T-cell (primary cell): ENCODE measurements around the gene HIRIP3. TPM values are rescaled to one million over a fixed set of nuclear protein-coding genes. Genes with fewer than 3 reads are reported as not detected.
"Not testable (repeated sequence)": the region's sequence is repeated elsewhere in the genome, so short reads cannot be mapped to it uniquely, and the experiment has no call there.

ENCODE experiments used
- ATAC-seq, 4 experiments: fragments of 200-7000 bp in 3 of 4; fragments of 150-1000 bp in 1 of 4; cut with Tn5 transposase; replicated peaks in 1 of 4; 1 replicate in 3 of 4; 2 replicates in 1 of 4; pipeline ENCODE4 v1.10.0; 2021; ENCODE audit warnings: moderate library complexity in 3 of 4, mild to moderate bottlenecking in 2 of 4, moderate number of reproducible peaks in 1 of 4
- CTCF ChIA-PET, 2 donors: fragments of 300-600 bp; sonication (Branson Sonifier 250); formaldehyde crosslinking; loops; one replicate each; lab custom pipeline; 2022; ENCODE audit warnings: antibody characterized with exemption in 2 of 2; lab: Charles Lee
- POLR2A ChIA-PET, 2 donors: fragments of 300-600 bp; sonication (Branson Sonifier 250); formaldehyde crosslinking; loops; one replicate each; lab custom pipeline; 2022; ENCODE audit warnings: antibody characterized with exemption in 2 of 2; lab: Charles Lee
- DNase-seq, 35 experiments: peaks; one replicate each; pipeline versions ENCODE4 v3.0.0 to v3.0.0-alpha.2; 2013 to 2023
- H3K27ac ChIP-seq: one replicate; pipeline ENCODE4 v1.5.1; 2013; ENCODE audit warnings: low read length
- H3K27me3 ChIP-seq, 2 experiments: replicated peaks in 1 of 2; 1 replicate in 1 of 2; 2 replicates in 1 of 2; pipeline versions ENCODE4 v1.6.1 to v1.7.0; 2013; ENCODE audit warnings: low read length in 1 of 2, mixed read lengths in 1 of 2; ENCODE audit not compliant: control insufficient read depth in 2 of 2, insufficient read depth in 2 of 2; ENCODE audit errors: extremely low read depth in 1 of 2
- H3K36me3 ChIP-seq, 2 donors: 1 replicate in 1 of 2; 2 replicates in 1 of 2; pipeline versions ENCODE4 v1.6.1 to v1.7.0; 2013; ENCODE audit warnings: low read length in 1 of 2; ENCODE audit not compliant: control insufficient read depth in 2 of 2, insufficient read depth in 1 of 2; ENCODE audit errors: extremely low read depth in 1 of 2
- H3K4me1 ChIP-seq, 2 experiments: 1 replicate in 1 of 2; 2 replicates in 1 of 2; pipeline versions ENCODE4 v1.6.1 to v1.7.0; 2013; ENCODE audit warnings: low read length in 2 of 2, mixed read lengths in 1 of 2; ENCODE audit not compliant: insufficient read depth in 2 of 2, control insufficient read depth in 1 of 2; ENCODE audit errors: extremely low read depth in 1 of 2
- H3K4me3 ChIP-seq, 2 donors: 1 replicate in 1 of 2; 2 replicates in 1 of 2; pipeline versions ENCODE4 v1.5.1 to v1.7.0; 2013; ENCODE audit warnings: mild to moderate bottlenecking in 2 of 2, low read length in 1 of 2, moderate library complexity in 1 of 2; ENCODE audit not compliant: control insufficient read depth in 1 of 2; ENCODE audit errors: extremely low read depth in 1 of 2
- H3K9me3 ChIP-seq: 2 replicates; pipeline ENCODE4 v1.7.0; 2013
- H3K27ac Mint-ChIP-seq, 2 donors: one replicate each; pipeline ENCODE4 v1.8.0; 2020 to 2021; ENCODE audit warnings: mild to moderate bottlenecking in 2 of 2, mixed read lengths in 2 of 2
- H3K27me3 Mint-ChIP-seq, 2 donors: one replicate each; pipeline ENCODE4 v1.8.0; 2021 to 2022; ENCODE audit warnings: mixed read lengths in 2 of 2
- H3K36me3 Mint-ChIP-seq: one replicate; pipeline ENCODE4 v1.8.0; 2021; ENCODE audit warnings: mixed read lengths
- H3K4me1 Mint-ChIP-seq, 3 donors: one replicate each; pipeline ENCODE4 v1.8.0; 2020 to 2022; ENCODE audit warnings: mixed read lengths in 3 of 3, mild to moderate bottlenecking in 1 of 3
- H3K4me3 Mint-ChIP-seq, 3 donors: one replicate each; pipeline ENCODE4 v1.8.0; 2020 to 2022; ENCODE audit warnings: mild to moderate bottlenecking in 3 of 3, mixed read lengths in 3 of 3, moderate library complexity in 3 of 3
- H3K9me3 Mint-ChIP-seq, 3 donors: one replicate each; pipeline ENCODE4 v1.8.0; 2020 to 2022; ENCODE audit warnings: mixed read lengths in 3 of 3
- WGBS: methylation state at CpG from one replicate; pipeline ENCODE4 v1.1.5; 2013; ENCODE audit warnings: missing lambda C conversion rate; ENCODE audit not compliant: insufficient coverage; 5-methylcytosine and 5-hydroxymethylcytosine counted together
- total RNA-seq, 35 experiments: library from RNA in 6 of 35; stranded (reverse) in 6 of 35; fragments of 120-200 nt in 1 of 35; gene quantifications; one replicate each; pipeline versions ENCODE4 v1.2.1 to v1.2.4 and lab custom pipeline; 2013 to 2026

HIRIP3 gene
- total RNA-seq, 5 donors from 2014 or later (not counting 1 experiment from before 2014, with no cell fraction given), result 15.0 to 22.8 (median 20.3) TPM

- Mint-ChIP-seq H3K4me3 (peak overlapping the region in 1 of 3 donors; percentile 2), H3K27me3 (peaks cover 4 to 25% of the 10 kb centered on the region in 2 donors), H3K4me1 (peaks cover 6 to 15% (median 10%) of the 10 kb centered on the region in 3 donors)
- 94% methylated on average over 6 of the region's 14 CpGs for WGBS
- H3K4me3 ChIP-seq, H3K9me3 Mint-ChIP-seq, H3K27ac Mint-ChIP-seq, H3K9me3 ChIP-seq, H3K27ac ChIP-seq, H3K36me3 Mint-ChIP-seq, H3K36me3 ChIP-seq, POLR2A ChIA-PET, ATAC-seq, DNase-seq: not testable (repeated sequence)
- CTCF ChIA-PET, result interaction anchor here in 1 of 2 donors (0.7 kb wide), 1 partner anchor 653 kb away, joined by 4 read pairs; no protein-coding TSS in a partner anchor
- Histone ChIP-seq H3K27me3 (peaks cover 4 to 52% of the 10 kb centered on the region in 2 experiments), H3K4me1 (peaks cover 3 to 21% of the 10 kb centered on the region in 2 experiments)
These were observed 17.2 kb upstream of the HIRIP3 start for GRCh38 chr16:30012598-30012997.

GRCh38 chr16:30011714-30012504, 16.5 kb upstream of the HIRIP3 start:
- 38% methylated on average over 22 of the region's 31 CpGs for WGBS
- Histone ChIP-seq H3K27ac (no peak overlapping the region), H3K9me3 (no peaks in the 10 kb centered on the region), H3K4me3 (peak overlapping the region; percentile 32 to 41), H3K27me3 (peaks cover 4 to 53% of the 10 kb centered on the region in 2 experiments), H3K36me3 (no peaks in the 10 kb centered on the region), H3K4me1 (peaks cover 3 to 21% of the 10 kb centered on the region in 2 experiments)
- POLR2A ChIA-PET, result no interaction called here
- Mint-ChIP-seq H3K4me3 (peak overlapping the region; percentile 78 to 90 (median 82)), H3K9me3 (no peaks in the 10 kb centered on the region), H3K36me3 (no peaks in the 10 kb centered on the region), H3K27ac (peak overlapping the region in 1 of 2 donors; percentile 46), H3K27me3 (peaks cover 4 to 25% of the 10 kb centered on the region in 2 donors), H3K4me1 (peaks cover 6 to 15% (median 10%) of the 10 kb centered on the region in 3 donors)
- CTCF ChIA-PET, result no interaction called here
- ATAC-seq (no peak), DNase-seq (no peak)

GRCh38 chr16:30010844-30011713, 15.7 kb upstream of the HIRIP3 start, which contains the start of gene DOC2A:
TSS of gene DOC2A (minus strand) at chr16:30011027. CDS start at chr16:30010222, 805 bp downstream.
- Histone ChIP-seq H3K4me3 (peak within 1 kb of the TSS; percentile 41 to 57), H3K27ac (no peak within 1 kb of the TSS), H3K9me3 (no peaks in the 10 kb centered on the region), H3K27me3 (peaks cover 4 to 53% of the 10 kb centered on the region in 2 experiments), H3K4me1 (peaks cover 3 to 21% of the 10 kb centered on the region in 2 experiments), H3K36me3 (no peaks in the 10 kb centered on the region)
- Mint-ChIP-seq H3K4me1 (peaks cover 6 to 15% (median 10%) of the 10 kb centered on the region in 3 donors), H3K9me3 (no peaks in the 10 kb centered on the region), H3K27me3 (peaks cover 4 to 25% of the 10 kb centered on the region in 2 donors), H3K4me3 (peak within 1 kb of the TSS; percentile 78 to 90 (median 82)), H3K27ac (no peak within 1 kb of the TSS), H3K36me3 (no peaks in the 10 kb centered on the region)
- ATAC-seq (peak; percentile 65 to 76 (median 71)), DNase-seq (peak in 14 of 35 experiments; percentile 18 to 50 (median 29))
- ChIA-PET CTCF (no interaction called here), POLR2A (interaction anchor here in 1 of 2 donors (0.5 kb wide), 1 partner anchor 162 kb away, joined by 6 read pairs; no protein-coding TSS in a partner anchor)
- 1% methylated on average over 62 of the region's 99 CpGs for WGBS

GRCh38 chr16:30009990-30010843, 14.8 kb upstream of the HIRIP3 start:
- Histone ChIP-seq H3K27ac (no peak overlapping the region), H3K4me1 (peaks cover 3 to 26% of the 10 kb centered on the region in 2 experiments), H3K36me3 (peaks cover 0 to 4% of the 10 kb centered on the region in 2 donors), H3K9me3 (no peaks in the 10 kb centered on the region), H3K4me3 (peak overlapping the region in 1 of 2 donors; percentile 54), H3K27me3 (peaks cover 4 to 53% of the 10 kb centered on the region in 2 experiments)
- Mint-ChIP-seq H3K4me3 (peak overlapping the region; percentile 69 to 90 (median 70)), H3K9me3 (no peaks in the 10 kb centered on the region), H3K27me3 (peaks cover 4 to 25% of the 10 kb centered on the region in 2 donors), H3K27ac (no peak overlapping the region), H3K36me3 (no peaks in the 10 kb centered on the region), H3K4me1 (peaks cover 6 to 15% (median 12%) of the 10 kb centered on the region in 3 donors)
- CTCF ChIA-PET, result no interaction called here
- POLR2A ChIA-PET, result interaction anchor here (0.5 to 0.6 kb wide), 2 partner anchors 161 to 1107 kb away, joined by 6 read pairs; partner anchors contain the start of gene KAT8 (in 1 of the 2)
- ATAC-seq (peak in 3 of 4 experiments; percentile 4 to 14 (median 8)), DNase-seq (no peak)
- 26% methylated on average over 29 of the region's 34 CpGs for WGBS

- ChIA-PET CTCF (interaction anchor here in 1 of 2 donors (0.6 kb wide), 1 partner anchor 308 kb away, joined by 3 read pairs; no protein-coding TSS in a partner anchor), POLR2A (interaction anchor here in 1 of 2 donors (0.6 kb wide), 1 partner anchor 266 kb away, joined by 3 read pairs; no protein-coding TSS in a partner anchor)
- H3K27me3 ChIP-seq, result peaks cover 4 to 53% of the 10 kb centered on the region in 2 experiments
- no peak for DNase-seq
- Mint-ChIP-seq H3K9me3 (no peaks in the 10 kb centered on the region), H3K36me3 (no peaks in the 10 kb centered on the region), H3K27me3 (peaks cover 4 to 25% of the 10 kb centered on the region in 2 donors), H3K4me3 (peak overlapping the region in 2 of 3 donors; percentile 25 to 90), H3K27ac (no peak overlapping the region), H3K4me1 (peaks cover 6 to 15% (median 12%) of the 10 kb centered on the region in 3 donors)
- H3K36me3 ChIP-seq, result peaks cover 0 to 4% of the 10 kb centered on the region in 2 donors
- no peaks in the 10 kb centered on the region for H3K9me3 ChIP-seq
- WGBS, result 57% methylated on average over 10 of the region's 26 CpGs
- no peak overlapping the region for H3K27ac ChIP-seq
- H3K4me3 ChIP-seq, result no peak overlapping the region
- no peak for ATAC-seq
- peaks cover 3 to 31% of the 10 kb centered on the region in 2 experiments for H3K4me1 ChIP-seq
These were observed 13.9 kb upstream of the HIRIP3 start for GRCh38 chr16:30009085-30009862.
